Breast epithelium (tissue), 4 donors: Measurements from ENCODE around the gene CREB3L4. TPM values are rescaled to one million over a fixed set of nuclear protein-coding genes. Genes with fewer than 3 reads are reported as not detected.
"Not testable (repeated sequence)": the region's sequence is repeated elsewhere in the genome, so short reads cannot be mapped to it uniquely, and the experiment has no call there.

ENCODE experiments used
- DNase-seq, 2 donors: peaks; one replicate each; pipeline ENCODE4 v3.0.0-alpha.2; 2019; ENCODE audit warnings: low spot score in 2 of 2
- H3K27ac ChIP-seq, 2 donors: fragments of 200-600 bp; sonication (generic) in 1 of 2; one replicate each; pipeline ENCODE4 v1.5.1; 2016 to 2019; ENCODE audit warnings: mild to moderate bottlenecking in 1 of 2
- H3K27me3 ChIP-seq, 2 donors: fragments of 200-600 bp; sonication (generic) in 1 of 2; one replicate each; pipeline versions ENCODE4 v1.5.1 to v1.6.0; 2017 to 2019; ENCODE audit warnings: control low read depth in 1 of 2, mild to moderate bottlenecking in 1 of 2
- H3K36me3 ChIP-seq: fragments of 200-600 bp; one replicate; pipeline ENCODE4 v1.5.1; 2019
- H3K4me1 ChIP-seq, 2 donors: fragments of 200-600 bp; sonication (generic); one replicate each; pipeline ENCODE4 v1.5.1; 2016 to 2019; ENCODE audit warnings: control low read depth in 1 of 2
- H3K4me3 ChIP-seq, 3 donors: fragments of 200-600 bp; sonication (generic); 1 replicate in 2 of 3; 2 replicates in 1 of 3; pipeline ENCODE4 v1.5.1; 2016 to 2019; ENCODE audit warnings: mild to moderate bottlenecking in 3 of 3, moderate library complexity in 2 of 3
- H3K9me3 ChIP-seq, 2 donors: fragments of 200-600 bp; sonication (generic) in 1 of 2; one replicate each; pipeline ENCODE4 v1.5.1; 2016 to 2019; ENCODE audit warnings: control low read depth in 1 of 2
- CTCF ChIP-seq, 3 donors: fragments of 450-650 bp; IDR thresholded peaks; one replicate each; pipeline ENCODE4 v1.5.1; 2016 to 2017; ENCODE audit warnings: antibody characterized with exemption in 3 of 3, mild to moderate bottlenecking in 3 of 3, moderate library complexity in 3 of 3
- POLR2A ChIP-seq: fragments of 450-650 bp; IDR thresholded peaks from one replicate; pipeline ENCODE4 v1.6.1; 2016; ENCODE audit warnings: antibody characterized with exemption, mild to moderate bottlenecking, moderate library complexity
- POLR2AphosphoS5 ChIP-seq, 3 donors: sonication (generic); formaldehyde crosslinking; IDR thresholded peaks; one replicate each; pipeline ENCODE4 v1.6.1; 2017; ENCODE audit warnings: antibody characterized with exemption in 3 of 3
- intact Hi-C: fragments of 100-400 bp; cut with DNase I; formaldehyde crosslinking; loops from one replicate; pipeline ENCODE4 v1.15.1; 2023; ENCODE audit warnings: low total_unique reads
- total RNA-seq, 3 donors: library from RNA; depleted of rRNA; stranded (reverse); fragments of >200 nt; gene quantifications; one replicate each; pipeline ENCODE4 v1.1.0, GENCODE V29; 2016

Gene CREB3L4
- total RNA-seq, 3 donors from 2014 or later: 10.6 to 80.5 (median 65.2) TPM

DNA sequence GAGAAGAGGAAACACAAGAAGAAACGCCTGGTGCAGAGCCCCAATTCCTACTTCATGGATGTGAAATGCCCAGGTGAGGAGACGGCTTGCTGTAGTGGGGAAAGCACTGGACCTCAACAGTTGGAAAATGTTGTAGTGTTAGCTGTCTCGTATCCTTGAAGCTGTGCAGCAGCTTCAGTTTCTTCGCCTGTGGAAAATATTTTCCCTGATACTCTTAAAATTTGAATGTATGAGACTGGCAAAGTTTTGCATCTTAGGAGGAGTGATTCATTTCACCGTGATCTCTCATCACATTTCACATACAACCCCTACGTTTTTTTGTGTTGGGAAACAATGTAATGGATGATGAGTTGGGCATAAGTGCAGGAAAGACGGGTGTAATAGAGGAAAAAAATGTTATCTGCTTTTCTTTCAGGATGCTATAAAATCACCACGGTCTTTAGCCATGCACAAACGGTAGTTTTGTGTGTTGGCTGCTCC is 23.5 kb downstream of the CREB3L4 start:
- H3K36me3 ChIP-seq: no peaks in the 10 kb centered on the region
- no peaks in the 10 kb centered on the region for H3K9me3 ChIP-seq
- peak overlapping the region; percentile 94 to 96 for H3K27ac ChIP-seq
- TF ChIP-seq CTCF (IDR thresholded peaks at IDR 0.05): no peak
- no peak for DNase-seq
- H3K4me3 ChIP-seq: peak overlapping the region; percentile 69 to 86 (median 85)
- peaks cover 8% of the 10 kb centered on the region in 2 donors for H3K4me1 ChIP-seq
- intact Hi-C loops: no loop called here
- H3K27me3 ChIP-seq: no peaks in the 10 kb centered on the region

- Histone ChIP-seq H3K4me1 (peaks cover 8% of the 10 kb centered on the region in 2 donors), H3K9me3 (no peaks in the 10 kb centered on the region), H3K27ac (peak overlapping the region; percentile 94 to 96), H3K27me3 (no peaks in the 10 kb centered on the region), H3K4me3 (peak overlapping the region; percentile 69 to 86 (median 85)), H3K36me3 (no peaks in the 10 kb centered on the region)
- intact Hi-C loops: no loop called here
- TF ChIP-seq POLR2A (no peak), CTCF (IDR thresholded peaks at IDR 0.05) (no peak), POLR2AphosphoS5 (IDR thresholded peaks at IDR 0.05) (no peak)
- DNase-seq: no peak
Measured at GRCh38 chr1:153991806-153992205, 24.1 kb downstream of the CREB3L4 start.

DNA sequence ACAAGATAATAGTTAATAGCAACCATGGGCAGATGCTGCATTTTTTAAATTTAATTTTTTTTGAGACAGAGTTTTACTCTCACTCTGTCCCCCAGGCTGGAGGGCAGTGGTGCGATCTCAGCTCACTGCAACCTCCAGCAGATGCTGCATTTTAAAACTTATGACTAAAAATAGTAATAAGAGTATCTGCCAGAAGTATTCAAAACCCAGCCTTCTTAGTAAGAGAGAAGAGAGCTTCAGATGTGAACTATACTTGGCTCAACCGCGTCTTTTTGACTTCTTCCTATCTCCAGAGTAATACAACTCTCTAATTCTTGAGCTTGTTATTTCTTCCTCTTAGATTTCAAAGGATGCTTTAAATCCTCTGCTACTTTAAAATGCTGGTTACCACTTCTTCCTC is 27.5 kb downstream of the CREB3L4 start:
- intact Hi-C loops: no loop called here
- Histone ChIP-seq H3K4me1 (peaks cover 5 to 8% of the 10 kb centered on the region in 2 donors), H3K4me3 (no peak overlapping the region), H3K27ac (no peak overlapping the region), H3K27me3 (no peaks in the 10 kb centered on the region), H3K9me3 (no peaks in the 10 kb centered on the region), H3K36me3 (no peaks in the 10 kb centered on the region)
- DNase-seq: no peak
- TF ChIP-seq POLR2A (no peak), CTCF (IDR thresholded peaks at IDR 0.05) (no peak), POLR2AphosphoS5 (IDR thresholded peaks at IDR 0.05) (no peak)

GRCh38 chr1:153995640-153996039 is 27.9 kb downstream of the CREB3L4 start:
- H3K27ac ChIP-seq: no peak overlapping the region
- peaks cover 5 to 8% of the 10 kb centered on the region in 2 donors for H3K4me1 ChIP-seq
- no peaks in the 10 kb centered on the region for H3K9me3 ChIP-seq
- TF ChIP-seq POLR2A: no peak
- TF ChIP-seq CTCF (IDR thresholded peaks at IDR 0.05): no peak
- no peak for TF ChIP-seq POLR2AphosphoS5 (IDR thresholded peaks at IDR 0.05)
- DNase-seq: no peak
- no peaks in the 10 kb centered on the region for H3K27me3 ChIP-seq
- no peaks in the 10 kb centered on the region for H3K36me3 ChIP-seq
- intact Hi-C loops: no loop called here
- no peak overlapping the region for H3K4me3 ChIP-seq

- H3K36me3 ChIP-seq, H3K4me1 ChIP-seq, H3K27me3 ChIP-seq, H3K27ac ChIP-seq, DNase-seq, intact Hi-C loops, H3K9me3 ChIP-seq, H3K4me3 ChIP-seq: not testable (repeated sequence)
Measured at GRCh38 chr1:153996882-153997281, 29.2 kb downstream of the CREB3L4 start.

DNA sequence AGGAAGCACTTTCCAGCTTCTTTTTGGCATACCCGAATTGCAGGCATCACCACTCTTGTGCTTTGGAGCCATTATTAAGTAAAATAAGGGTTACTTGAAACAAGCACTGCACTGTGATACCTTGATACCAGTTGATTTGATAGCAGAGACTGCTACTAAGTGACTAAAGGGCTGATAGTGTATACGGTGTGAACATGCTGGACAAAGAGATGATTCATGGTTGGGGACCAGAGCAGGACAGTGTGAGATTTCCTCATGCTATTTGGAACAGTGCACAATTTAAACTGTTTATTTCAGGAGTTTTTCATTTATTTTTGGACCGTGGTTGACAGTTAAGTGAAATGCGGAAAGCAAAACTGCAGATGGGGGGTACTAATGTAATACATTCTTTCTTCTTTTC is 32.7 kb downstream of the CREB3L4 start:
- DNase-seq: no peak
- Histone ChIP-seq H3K4me1 (no peaks in the 10 kb centered on the region), H3K27ac (no peak overlapping the region), H3K36me3 (no peaks in the 10 kb centered on the region), H3K9me3 (no peaks in the 10 kb centered on the region), H3K27me3 (no peaks in the 10 kb centered on the region), H3K4me3 (no peak overlapping the region)
- no peak for TF ChIP-seq POLR2A
- TF ChIP-seq POLR2AphosphoS5 (IDR thresholded peaks at IDR 0.05): no peak
- no peak for TF ChIP-seq CTCF (IDR thresholded peaks at IDR 0.05)
- intact Hi-C loops: no loop called here
